MV-4-11 (cell line): ENCODE data around the gene PNPLA5.
A peak's percentile ranks its signal among the peaks of the same experiment; 100 is the strongest.

Experiments used
- DNase-seq: peaks from one replicate; lab custom pipeline; 2025; lab: John Stamatoyannopoulos, UW

The PNPLA5 gene

DNA sequence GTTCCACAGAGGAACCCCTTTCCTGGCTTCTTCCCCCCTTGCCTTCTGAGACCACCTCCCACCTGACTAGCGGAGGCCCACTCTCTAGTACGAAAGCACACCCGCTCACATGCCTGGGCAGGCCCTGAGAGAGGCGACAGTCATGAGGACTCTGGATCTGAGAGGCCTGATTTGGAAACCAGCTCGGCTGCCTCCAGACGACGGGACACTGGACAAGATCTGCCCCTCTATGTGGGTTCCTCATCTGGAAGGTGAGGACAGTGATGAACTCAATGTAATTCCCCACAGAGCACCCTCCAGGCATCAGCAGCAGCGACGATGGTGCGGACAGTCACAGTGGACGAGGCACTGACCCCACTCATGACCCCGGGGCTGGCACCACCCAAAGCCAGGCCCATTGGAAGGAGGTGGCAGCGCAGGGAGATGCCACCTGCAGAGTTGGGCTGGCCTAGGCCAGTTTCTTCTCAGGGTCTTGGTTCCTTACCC lies 37.0 kb downstream of the PNPLA5 start:
- no peak for DNase-seq

DNA sequence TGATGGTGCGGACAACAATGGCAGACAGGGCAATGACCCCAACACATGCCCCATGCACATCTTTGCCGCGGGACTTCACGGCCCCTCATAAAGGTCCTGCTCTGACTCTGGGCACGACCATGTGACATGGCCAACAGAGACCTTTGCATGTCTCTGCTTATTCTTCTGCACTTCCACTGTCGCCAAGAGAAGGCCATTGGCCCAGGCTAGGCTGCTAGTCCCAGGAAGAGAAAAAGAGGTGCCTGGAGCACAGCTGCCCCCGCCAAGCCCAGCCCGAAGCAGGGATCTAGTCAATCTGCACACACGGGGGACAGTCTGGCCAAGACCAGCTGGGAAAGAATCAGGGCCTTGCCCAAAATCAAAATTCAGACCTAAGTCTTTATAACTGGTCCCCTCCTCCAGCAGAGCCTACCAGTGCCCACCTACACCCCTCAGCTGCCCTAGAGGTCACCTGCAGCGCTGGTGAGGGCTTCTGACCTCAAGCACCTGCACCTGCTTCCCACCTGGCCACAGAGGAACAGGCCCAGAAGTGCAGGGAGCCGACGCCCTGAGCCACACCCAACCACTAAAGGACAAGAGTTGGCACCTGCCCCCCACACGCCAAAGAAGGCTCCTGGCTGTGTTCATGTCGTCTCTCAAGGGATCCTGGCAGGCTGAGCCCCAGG lies 37.6 kb downstream of the PNPLA5 start:
- DNase-seq = no peak

DNA sequence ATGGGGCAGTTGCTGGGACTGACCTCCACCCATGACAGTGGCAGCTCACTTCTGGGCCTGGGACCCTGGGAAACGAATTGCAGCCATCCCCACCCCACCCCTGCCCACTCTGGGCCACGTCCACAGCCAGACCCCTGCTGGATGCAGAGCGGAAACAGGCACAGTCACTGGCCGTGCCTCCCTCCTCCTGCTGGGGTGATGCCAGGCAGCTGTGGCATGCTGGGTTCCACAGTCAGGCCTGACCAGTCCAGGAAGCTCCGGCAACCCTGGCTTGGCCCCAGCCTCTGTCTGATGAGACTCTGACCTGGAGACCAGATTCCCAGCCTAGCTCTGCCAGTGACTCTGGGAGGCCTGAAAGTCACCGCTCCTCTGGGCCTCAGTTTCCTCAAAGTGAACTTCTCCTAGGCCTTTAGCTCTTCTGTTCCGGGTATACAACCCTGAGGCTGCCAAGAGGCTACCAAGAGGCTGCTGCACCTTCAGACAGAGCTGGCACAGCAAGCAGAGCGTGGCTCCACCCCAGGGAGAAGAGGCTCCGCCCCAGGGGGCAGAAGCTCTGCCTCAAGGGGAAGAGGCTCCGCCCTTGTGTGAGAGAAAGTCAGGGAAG lies 38.4 kb downstream of the PNPLA5 start:
- DNase-seq = no peak

DNA sequence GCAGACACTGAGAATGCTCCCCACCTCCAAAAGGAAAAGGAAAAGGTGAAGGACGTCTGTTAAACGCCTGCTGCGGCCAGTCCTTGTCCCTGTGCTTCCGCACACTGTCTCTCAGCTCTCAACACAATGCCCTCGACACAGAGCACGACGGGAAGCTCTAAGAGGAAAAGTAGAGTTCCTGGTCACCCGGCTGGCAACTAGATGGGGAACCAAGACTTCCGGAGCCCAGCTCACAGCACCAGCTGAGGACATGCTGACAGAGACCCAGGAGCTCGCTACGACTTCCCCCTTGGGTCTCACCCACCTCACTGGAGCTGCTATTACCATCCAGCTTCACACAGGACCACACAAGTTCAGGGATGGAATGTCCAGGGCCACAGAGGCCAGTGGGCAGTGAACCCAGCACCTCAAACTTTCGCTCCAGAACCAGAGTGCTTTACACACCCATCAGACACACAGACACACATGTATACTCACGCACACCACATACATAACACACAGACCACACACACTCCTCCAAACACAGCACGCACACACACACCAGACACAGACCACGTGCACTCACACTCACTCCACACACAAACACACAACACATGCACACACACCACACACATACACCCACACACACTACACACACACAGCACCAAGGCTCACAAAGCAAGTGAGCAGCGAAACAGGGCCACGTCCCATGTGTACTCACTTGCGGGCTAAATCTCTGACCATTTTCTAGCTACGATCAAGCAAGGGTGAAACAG lies 39.1 kb downstream of the PNPLA5 start:
- DNase-seq = peak; percentile 59

DNA sequence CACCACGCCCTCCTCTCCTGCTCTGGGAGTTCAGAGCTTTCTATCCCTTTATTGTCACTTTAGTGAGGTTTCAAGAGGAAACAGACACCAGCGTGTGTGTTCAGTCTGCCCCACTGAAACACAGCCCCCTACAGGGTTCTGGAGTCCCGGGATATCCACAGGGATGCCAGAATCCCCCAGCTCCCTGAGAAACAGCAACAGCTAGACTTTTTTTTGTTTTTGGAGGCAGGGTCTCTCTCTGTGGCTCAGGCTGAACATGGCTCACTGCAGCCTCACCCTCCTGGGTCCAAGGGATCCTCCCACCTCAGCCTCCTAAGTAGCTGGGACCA lies 39.9 kb downstream of the PNPLA5 start:
- DNase-seq = no peak

DNA sequence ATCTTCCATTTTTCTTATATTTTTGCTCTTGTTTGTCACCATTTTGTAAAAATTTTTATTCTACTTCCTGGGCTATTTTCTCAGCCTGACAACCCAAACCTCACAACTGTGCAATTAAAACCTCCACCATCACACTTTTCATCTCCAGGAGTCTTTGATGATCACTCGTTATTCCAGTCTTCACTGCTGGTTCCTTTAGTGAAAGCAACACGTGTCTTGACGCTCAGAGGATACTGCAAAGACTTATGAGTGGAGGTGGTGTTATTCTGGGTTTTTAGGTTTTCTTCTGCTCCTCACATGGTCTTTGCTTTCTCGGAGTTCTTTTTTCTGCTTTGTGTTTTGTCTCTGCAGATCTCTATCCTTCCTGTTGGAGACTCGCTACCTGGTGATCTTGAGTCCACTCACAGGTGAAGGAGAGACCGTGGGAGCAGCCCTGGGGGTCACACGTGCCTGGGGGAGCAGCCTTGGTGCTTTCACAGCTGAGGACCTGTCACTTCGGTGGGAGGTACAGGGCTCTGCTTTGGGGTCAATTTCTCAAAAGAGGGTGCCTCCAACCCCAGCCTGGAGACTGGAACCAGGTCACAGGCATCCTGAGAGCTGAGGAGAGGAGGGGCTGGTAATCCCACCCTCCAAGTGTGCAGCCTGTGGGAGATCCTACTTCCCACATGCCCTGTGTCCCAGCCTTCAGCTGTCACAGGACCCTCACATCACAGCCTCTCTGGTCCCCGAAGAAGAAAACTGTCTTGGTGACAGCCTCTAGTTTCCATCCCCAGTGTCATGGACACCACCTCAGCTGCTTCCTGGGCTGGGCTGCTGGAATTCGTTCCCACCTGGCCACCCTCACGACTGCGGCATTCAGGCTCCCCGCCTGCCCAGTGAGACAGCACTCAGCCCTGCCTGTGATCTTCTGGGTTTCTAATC lies 40.5 kb downstream of the PNPLA5 start:
- DNase-seq = no peak

DNA sequence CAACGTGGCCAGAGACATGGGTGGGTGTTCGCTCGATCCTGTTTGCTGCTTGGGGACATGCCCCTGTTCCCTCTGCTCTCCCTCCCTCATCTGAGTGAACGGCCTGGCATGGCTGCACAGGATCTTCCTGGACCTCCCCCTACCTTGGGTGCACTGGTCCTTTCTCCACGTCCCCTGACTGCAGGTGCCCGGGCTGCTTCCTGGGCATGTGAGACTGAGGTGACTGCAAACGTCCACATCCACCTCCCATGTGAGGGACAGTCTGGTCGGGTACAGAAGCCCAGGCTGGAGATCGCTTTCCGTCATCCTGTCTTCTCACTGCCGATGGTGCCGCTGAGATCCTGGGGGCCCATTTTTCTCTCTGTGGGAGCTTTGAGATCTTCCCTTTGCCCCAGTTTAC lies 41.3 kb downstream of the PNPLA5 start:
- no peak for DNase-seq

DNA sequence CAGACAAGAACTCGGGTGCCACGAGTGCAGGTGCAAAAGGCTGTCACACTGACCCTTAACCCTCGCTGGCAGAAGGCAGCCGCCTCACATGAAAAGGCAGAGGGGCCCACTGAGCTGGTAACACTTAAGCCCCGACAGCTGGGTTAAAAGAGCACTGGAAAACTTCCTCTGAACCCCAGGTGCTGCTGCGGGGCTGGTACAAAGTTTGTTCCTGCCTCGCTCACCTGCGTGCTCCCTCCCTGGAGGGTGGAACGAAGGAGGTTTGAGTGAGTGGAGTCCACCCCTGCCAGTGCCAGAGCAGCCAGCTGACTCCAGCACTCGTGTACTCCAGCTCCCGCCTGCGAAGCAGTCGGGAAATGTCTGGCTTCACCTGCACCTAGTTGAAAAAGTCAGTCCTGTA lies 42.1 kb downstream of the PNPLA5 start:
- DNase-seq = no peak

DNA sequence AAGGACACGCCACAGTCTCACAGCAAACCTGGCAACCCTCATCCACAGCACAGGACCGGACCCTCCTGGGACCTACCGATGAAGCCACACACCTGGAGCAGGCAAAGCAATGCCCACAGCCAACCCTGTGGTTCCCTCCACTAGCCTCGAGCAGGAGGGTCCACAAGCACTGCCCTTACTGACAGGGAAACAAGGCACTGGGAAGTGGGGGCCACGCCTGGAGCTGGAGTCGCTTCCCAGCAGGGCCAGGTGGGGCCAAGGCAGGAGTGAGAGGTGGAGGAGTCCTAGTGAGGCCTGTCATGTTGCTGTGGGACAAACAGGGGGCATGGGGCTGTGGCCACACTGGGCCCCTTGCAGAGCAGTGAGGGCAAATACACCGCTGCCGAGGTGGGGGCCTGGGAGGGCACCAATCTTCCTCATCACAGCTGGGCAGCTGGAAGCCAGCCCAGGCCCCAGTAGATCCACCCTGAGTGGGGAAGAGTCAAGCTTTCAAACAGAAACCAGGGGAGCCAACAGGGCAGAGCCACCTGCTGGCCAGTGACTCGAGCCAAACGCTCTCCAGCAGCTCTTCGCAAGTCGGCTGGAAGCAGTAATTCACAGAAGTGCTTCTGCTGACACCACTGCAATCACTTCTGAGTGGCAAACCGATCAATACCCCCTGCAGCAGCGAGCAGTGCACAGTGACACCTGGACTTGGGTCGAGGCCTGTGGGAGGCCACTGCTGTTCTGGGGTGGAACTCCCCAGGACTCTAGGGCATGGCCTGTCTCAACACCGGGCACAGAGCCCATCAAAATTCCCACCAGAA lies 43.2 kb downstream of the PNPLA5 start:
- peak; percentile 2 for DNase-seq

DNA sequence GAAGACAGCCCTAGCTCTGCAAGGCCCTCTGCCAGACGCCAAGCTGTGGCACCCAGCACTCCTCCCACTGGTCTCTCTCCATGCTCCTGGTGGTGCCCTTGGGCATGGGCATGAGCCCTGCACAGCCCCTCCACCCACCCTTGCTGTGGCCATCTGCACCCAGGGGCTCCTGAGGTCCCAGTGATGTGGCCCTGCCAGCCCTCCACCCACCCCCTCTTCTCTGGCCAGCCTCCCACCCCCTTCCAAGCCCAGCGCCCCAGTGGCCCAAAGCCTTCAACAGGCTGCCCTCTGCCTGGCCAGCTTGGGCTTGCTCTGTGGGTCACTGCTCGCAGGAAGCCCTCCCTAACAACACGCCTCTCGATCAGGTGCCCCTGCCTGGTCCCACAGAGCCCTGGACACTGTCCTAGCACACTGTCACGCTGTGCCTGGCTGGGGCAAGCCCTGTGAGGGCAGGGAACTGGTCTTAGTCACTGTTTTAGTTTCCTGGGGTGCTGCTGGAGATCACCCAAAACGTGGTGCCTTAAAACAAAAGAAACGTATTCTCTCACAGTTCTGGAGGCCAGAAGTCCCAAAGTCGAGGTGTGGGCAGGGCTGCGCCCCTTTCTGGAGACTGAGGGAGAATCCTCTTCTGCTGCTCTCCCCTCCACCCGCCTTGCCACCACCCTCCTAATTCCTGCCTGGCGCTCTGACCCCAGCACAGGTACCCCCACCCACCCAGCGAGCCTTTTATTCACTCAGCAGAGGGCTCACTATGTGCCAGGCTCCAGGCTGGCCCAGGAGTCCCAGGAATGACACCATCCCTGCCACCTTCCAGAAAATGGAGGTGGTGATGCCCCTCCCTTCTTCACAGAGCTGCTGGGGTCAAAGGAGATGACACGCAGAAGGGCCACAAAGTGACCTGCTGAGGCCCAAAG lies 44.2 kb downstream of the PNPLA5 start:
- DNase-seq = no peak

DNA sequence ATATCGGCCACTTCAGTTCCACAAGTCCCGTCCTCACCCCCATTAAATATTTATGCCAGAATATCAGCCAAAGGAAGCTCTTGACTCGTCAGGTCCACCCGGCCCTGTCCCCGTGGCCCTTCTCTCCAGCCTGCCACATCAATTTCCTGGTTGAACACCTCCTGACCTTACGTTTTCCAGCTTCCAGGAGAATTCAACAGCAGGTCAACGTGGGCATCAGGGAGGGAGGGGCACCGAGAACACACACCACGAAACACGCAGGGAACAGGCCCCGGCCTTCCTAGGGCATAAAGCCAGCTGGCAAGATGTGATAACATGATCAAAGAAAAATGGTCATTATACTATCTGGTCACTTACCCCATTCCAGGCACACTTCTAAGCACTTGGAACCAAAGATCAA lies 44.8 kb downstream of the PNPLA5 start:
- no peak for DNase-seq

DNA sequence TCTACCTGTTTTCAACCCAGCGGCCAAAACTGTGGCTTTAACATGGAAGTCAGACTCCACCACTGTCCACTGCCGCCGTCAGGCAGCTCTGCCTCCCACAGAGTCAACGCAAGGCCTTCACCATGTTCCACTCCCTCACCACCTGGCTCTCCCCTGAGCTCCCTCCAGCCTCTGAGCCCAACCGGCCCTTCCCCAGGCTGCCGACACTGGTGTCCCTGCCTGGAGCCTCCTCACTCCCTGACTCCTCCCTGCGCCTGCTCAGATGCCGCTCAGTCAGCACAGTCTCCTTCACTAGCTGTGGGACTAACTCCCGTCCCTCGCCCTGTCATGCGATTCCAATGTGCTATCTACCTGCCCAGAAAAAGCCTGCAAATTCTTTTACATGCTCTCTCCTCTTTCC lies 45.8 kb downstream of the PNPLA5 start:
- no peak for DNase-seq

DNA sequence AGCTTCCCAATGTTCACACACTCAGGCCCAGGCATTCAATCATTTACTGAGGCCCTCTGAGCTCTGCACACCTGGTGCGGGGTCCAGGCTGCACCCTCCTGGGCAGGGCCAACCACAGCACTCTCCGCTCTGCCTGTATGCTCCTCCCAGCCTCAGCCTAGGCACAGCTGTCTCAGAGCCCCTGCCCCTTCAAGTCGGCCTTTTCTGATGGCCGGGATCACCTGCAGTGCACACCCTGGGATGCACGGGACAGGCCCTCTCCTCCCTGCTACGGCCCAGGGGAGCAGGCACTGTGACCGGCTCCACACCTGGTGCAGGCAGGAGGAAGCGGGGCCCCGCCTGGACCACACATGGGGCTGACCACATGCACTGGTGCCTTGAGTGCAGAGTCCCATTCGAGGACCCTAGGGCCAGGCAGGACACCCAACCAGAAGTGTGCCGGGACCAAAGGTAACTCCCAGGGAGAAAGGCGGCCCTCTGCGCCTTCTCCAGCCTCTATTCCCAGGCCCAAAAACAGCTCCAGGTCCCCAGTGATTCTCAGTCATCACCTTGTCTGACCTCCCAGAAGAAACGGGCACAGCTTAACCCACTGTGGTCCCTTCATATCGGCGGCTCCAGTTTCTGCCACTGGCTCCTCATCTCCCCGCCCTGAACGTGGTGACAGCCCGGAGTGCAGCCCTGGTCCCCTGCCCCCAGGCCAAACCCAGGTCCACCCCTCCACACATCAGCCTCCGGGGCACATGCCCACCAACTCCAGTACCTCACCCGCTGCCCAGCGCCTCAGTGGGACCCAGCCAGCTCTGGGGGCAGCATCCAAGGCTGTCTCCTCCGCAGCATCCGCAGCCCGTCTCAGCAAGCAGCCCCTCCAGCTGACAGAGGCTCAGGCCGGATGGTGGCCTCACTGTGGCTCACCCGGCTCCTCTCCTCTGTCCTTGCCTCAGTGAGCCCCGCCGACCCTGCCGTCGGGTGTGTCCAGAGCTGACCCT lies 47.0 kb downstream of the PNPLA5 start:
- no peak for DNase-seq

DNA sequence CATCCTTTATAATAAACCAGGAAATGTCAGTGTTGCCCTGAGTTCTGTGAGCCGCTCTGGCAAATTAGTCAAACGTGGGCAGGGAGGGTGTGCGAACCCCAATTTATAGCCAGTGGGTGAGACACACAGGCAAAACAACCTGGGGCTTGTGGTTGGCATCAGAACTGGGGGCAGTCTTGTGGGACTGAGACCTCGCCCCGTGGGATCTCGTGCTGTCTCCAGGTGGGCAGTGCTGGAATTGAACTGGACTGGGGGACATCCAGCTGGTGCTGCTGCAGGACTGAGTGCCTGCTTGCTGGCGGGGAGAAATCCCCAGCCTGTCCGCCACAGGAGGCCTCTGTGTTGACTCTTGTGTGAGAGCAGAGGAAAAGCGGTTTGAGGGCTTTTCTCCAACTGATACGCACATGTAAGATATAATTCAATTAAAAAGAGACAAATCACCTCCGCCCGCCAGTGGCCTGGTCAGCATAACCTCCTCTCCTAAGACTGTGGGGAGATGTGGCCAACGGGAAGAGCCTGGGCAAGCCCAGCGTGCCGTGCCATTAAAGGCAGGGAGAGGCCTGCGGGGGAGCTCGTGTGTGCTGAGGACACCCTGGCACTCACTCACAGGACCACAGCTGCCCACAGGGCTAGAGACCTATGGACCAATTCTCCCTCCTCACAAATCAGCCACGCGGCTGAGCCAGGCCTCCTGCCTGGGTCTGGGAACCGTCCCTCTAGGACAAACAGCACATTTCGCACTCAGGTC lies 47.9 kb downstream of the PNPLA5 start:
- DNase-seq = no peak

DNA sequence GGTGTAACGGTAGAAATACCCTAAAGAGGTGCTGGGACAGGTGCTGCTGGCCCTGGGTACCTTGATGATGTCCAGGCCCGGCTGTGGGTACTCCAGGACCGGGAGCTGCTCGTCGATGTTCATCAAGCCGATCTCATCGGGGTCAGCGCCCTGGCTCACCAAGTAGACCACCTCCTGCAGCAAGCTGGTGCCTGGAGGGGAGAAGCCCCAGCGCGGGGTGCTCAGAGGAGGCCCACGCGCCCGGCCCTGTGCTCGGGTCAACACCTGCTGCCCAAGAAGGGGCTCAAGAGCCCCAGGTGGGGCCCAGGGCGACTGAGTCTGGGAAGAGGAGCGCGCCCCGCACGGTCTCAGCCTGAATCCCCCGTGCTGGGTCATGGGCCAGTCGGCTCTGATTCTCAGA lies 50.1 kb downstream of the PNPLA5 start:
- DNase-seq = no peak

DNA sequence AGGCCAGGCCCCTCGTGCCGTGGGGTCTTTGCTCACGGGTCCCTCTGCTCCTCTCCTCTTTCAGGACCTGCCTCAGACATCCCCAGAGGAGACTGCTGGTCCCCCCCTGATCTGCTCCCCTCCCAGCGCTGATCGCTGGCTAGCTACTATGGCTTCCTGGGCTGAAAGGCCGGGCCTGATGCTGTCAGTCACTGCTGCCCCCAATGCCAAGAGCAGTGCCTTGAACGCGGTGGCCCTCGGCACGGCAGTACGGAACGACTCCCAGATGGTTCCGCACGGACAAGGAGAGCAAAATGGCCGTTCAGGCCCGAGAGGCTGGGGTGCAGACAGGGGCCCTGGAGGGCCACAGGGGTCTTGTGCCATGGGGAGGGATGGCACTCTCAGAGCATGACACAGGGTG lies 51.0 kb downstream of the PNPLA5 start:
- DNase-seq = no peak

DNA sequence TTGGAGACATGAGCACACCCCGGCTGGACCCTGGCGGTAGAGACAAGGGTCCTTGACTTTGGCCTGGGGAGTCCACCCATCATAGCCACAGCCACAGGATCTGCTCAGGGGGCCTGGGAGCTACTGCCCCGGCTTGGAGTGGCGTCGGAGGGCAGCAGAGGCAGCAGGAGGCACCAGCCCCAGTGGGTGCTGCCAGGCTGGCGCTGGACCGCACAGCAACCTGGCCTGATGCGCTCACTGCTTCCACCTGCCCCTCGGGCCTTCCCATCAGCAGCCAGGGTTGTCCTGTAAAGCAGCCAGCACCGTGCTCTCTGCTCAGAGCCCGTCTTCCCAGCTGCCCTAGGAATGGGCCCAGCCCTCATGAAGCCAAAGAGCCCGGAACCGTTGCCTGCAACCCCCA lies 51.4 kb downstream of the PNPLA5 start:
- DNase-seq = no peak

DNA sequence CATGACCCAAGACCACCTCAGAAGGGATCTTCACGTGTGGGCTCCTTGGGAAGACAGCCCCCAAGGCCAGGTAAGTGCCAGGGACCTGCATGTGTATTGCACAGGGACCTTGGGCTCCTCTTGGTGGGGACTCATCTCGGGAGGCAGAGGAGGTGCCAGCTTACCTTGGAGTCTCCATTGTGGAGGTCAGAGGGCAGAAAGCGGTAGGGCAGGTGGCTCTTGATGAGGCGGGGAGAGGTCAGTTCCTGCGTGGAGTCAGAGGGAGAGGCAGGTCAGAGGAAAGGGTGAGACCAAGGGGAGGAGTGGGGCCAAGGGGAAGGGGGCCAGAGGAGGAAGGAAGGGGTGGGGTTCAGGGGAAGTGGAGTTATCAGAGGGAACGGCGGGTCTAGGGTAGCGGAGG lies 52.0 kb downstream of the PNPLA5 start:
- DNase-seq = no peak
